ENCODE measurements around the gene DIRAS1. TPM values are rescaled to one million over a fixed set of nuclear protein-coding genes. Genes with fewer than 3 reads are reported as not detected.
"Not testable (repeated sequence)": the region's sequence is repeated elsewhere in the genome, so short reads cannot be mapped to it uniquely, and the experiment has no call there.

The DIRAS1 gene
- polyA plus RNA-seq, 3 donors = 2.9 to 3.6 (median 3.5) TPM

- DNase-seq (ENCODE audit: extremely low read depth in 1 of 11, low read depth in 9 of 11, low spot score in 4 of 11) = no peak
These were observed 3.3 kb downstream of the DIRAS1 start for GRCh38 chr19:2717638-2718541.

DNA sequence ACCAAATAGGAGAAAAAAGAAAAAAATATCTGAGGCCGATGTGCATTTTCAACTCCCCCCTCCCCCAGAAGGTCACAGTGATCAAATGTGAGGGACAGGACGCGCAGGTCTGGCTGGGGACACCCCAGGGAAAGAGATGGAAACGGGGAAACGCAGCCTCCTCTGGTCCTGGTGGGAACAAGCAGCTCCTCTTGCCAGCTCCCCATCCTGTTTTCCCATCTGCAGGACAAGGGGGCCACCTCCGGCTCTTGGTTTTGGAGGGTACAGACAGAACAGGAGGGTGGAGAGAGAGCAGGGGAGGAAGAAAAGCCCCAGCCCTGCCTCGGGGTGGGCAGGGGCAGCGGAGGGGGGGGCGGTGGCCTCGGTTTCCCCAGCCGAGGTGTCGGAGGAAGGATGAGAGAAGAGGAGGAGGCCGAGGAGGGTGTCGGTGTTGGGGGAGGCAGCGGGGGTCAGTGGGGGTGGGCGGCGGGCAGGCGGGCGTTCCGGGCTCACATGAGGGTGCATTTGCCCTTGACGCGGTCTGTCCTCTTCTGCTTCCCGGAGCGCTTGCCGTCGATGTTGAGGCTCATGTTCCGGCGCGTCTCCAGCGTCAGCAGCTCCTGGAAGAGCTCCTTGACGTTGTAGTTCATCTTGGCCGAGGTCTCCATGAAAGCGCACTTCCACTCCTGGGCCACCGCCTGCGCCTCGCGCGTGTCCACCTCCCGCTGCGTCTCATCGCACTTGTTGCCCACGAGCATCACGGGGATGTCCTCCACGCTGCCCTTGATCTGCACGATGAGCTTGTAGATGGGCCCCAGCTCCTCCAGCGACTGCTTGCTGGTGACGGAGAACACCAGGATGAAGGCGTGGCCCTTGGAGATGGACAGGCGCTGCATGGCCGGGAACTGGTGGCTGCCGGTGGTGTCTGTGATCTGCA, 4.2 kb downstream of the DIRAS1 start:
- no peak for DNase-seq (ENCODE audit: extremely low read depth in 1 of 11, low read depth in 9 of 11, low spot score in 4 of 11)

GRCh38 chr19:2716275-2716650, 4.9 kb downstream of the DIRAS1 start:
- no peak for DNase-seq (ENCODE audit: extremely low read depth in 1 of 11, low read depth in 9 of 11, low spot score in 4 of 11)

GRCh38 chr19:2715470-2716274, 5.5 kb downstream of the DIRAS1 start:
- no peak for DNase-seq (ENCODE audit: extremely low read depth in 1 of 11, low read depth in 9 of 11, low spot score in 4 of 11)

- no peak for DNase-seq (ENCODE audit: extremely low read depth in 1 of 11, low read depth in 9 of 11, low spot score in 4 of 11)
These were observed 6.5 kb downstream of the DIRAS1 start for GRCh38 chr19:2714531-2715269.

DNA sequence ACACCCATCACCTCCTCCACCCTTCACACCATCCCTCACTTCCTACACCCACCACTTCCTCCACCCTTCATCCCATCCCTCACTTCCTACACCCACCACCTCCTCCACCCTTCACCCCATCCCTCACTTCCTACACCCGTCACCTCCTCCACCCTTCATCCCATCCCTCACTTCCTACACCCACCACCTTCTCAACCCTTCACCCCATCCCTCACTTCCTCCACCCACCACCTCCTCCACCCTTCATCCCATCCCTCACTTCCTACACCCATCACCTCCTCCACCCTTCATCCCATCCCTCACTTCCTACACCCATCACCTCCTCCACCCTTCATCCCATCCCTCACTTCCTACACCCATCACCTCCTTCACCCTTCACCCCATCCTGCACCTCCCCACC, 7.1 kb downstream of the DIRAS1 start:
- DNase-seq (ENCODE audit: extremely low read depth in 1 of 11, low read depth in 9 of 11, low spot score in 4 of 11) = not testable (repeated sequence)

DNA sequence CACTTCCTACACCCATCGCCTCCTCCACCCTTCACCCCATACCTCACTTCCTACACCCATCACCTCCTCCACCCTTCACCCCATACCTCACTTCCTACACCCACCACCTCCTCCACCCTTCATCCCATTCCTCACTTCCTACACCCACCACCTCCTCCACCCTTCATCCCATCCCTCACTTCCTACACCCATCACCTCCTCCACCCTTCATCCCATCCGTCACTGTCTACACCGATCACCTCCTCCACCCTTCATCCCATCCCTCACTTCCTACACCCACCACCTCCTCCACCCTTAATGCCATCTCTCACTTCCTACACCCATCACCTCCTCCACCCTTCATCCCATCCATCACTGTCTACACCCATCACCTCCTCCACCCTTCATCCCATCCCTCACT, 8.0 kb downstream of the DIRAS1 start:
- DNase-seq (ENCODE audit: extremely low read depth in 1 of 11, low read depth in 9 of 11, low spot score in 4 of 11) = not testable (repeated sequence)

GRCh38 chr19:2711875-2712205, 9.3 kb downstream of the DIRAS1 start:
- no peak for DNase-seq (ENCODE audit: extremely low read depth in 1 of 11, low read depth in 9 of 11, low spot score in 4 of 11)

- DNase-seq (ENCODE audit: extremely low read depth in 1 of 11, low read depth in 9 of 11, low spot score in 4 of 11) = no peak
These were observed 9.8 kb downstream of the DIRAS1 start for GRCh38 chr19:2711172-2711874.

- DNase-seq (ENCODE audit: extremely low read depth in 1 of 11, low read depth in 9 of 11, low spot score in 4 of 11) = no peak
These were observed 14.9 kb downstream of the DIRAS1 start for GRCh38 chr19:2706251-2706650.

DNA sequence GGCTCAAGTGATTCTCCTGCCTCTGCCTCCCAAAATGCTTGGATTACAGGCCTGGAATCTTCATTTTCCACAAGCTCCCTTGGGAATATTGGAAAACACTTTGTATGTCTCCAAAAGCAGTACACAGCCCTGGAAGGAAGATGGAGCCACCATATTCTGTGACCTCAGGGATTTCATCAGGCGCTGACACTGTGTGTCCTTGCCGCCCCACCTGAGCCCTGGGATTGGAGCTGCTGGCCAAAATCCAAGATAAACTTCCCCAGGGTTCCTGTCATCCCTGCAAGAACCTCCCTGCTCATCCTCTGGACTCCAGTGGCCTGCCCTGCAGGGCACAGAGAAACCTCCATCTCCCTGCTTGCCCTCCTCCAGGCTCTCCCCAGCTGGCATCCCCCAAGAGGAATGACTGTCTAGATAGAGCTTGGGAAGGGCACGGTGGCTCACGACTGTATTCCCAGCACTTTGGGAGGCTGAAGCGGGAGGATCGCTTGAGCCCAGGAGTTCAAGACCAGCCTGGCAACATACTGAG, 17.4 kb downstream of the DIRAS1 start:
- no peak for DNase-seq (ENCODE audit: extremely low read depth in 1 of 11, low read depth in 9 of 11, low spot score in 4 of 11)

GRCh38 chr19:2703077-2703437, 18.1 kb downstream of the DIRAS1 start:
- DNase-seq (ENCODE audit: extremely low read depth in 1 of 11, low read depth in 9 of 11, low spot score in 4 of 11) = no peak

DNA sequence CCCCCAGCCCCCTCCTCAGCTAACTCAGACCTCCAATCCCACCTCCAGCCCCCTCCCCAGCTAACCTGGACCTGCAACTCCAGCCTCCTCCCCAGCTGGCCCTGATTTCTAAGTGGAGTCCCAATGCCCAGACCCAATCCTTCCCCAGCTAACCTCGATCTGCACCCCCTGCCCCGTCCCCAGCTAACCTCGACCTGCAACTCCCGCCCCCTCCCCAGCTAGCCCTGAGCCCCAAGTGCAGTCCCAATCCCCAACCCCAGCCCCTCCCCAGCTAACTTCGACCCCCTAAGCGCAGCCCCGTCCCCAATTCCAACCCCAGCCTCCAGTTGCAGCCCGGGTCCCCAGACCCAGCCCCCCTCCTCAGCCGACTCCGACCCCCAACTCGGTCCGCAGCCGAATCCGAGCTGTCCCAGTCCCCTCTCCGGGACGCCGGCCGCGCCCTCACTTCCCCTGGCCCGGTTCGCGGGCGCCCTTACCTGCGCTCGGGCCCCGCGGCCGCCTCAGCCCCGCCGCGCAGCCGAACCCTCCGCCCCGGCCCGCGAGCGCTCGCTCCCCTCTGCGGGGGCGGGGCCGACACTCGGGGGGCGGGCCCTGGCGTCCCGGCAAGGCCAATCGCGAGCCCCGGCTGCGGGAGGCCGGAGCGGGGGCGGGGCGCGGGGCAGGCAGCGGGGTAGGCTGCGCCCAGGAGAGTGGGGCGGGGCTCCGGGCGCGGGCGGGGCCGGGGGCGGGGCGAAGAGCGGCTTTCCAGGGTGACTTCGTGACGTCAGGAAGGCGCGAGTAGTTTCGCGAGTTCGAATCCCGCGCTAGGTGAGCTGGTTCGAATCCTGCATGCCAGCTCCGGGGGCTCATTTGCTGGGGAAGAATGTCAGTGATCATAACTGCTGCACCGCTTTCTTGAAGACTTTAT, 18.7 kb downstream of the DIRAS1 start, which contains the start of gene GNG7:
TSS of gene GNG7 (minus strand) at position 525 of the 907 bp plus-strand sequence. CDS start 182,006 bp downstream, outside the sequence.
- peak; percentile 52 to 92 (median 88) for DNase-seq (ENCODE audit: extremely low read depth in 1 of 11, low read depth in 9 of 11, low spot score in 4 of 11)

GRCh38 chr19:2701361-2702169, 19.6 kb downstream of the DIRAS1 start:
- no peak for DNase-seq (ENCODE audit: extremely low read depth in 1 of 11, low read depth in 9 of 11, low spot score in 4 of 11)

- DNase-seq (ENCODE audit: extremely low read depth in 1 of 11, low read depth in 9 of 11, low spot score in 4 of 11) = no peak
These were observed 20.4 kb downstream of the DIRAS1 start for GRCh38 chr19:2700660-2701360.

All from renal cortex interstitium (tissue), 11 donors.